Astrocyte (in vitro differentiated cells and primary cell): ENCODE data around the gene XYLB. TPM values are rescaled to one million over a fixed set of nuclear protein-coding genes. Genes with fewer than 3 reads are reported as not detected.
"Not testable (repeated sequence)": the region's sequence is repeated elsewhere in the genome, so short reads cannot be mapped to it uniquely, and the experiment has no call there.

ENCODE experiments used
- DNase-seq: peaks from one replicate; pipeline ENCODE4 v3.0.0-alpha.2; 2010; ENCODE audit warnings: low read depth
- FAIRE-seq: peaks from 2 replicates; lab custom pipeline; 2011; peaks lifted over from hg19 to GRCh38; lab: Jason Lieb, UNC
- H2AFZ ChIP-seq: 2 replicates; pipeline ENCODE4 v1.6.0; 2012; ENCODE audit warnings: low read depth, low read length, inconsistent platforms
- H3K27ac ChIP-seq: 2 replicates; pipeline ENCODE4 v1.5.1; 2011; ENCODE audit warnings: low read depth, low read length, inconsistent platforms
- H3K27me3 ChIP-seq: 2 replicates; pipeline ENCODE4 v1.6.0; 2011; ENCODE audit warnings: low read length, inconsistent platforms; ENCODE audit not compliant: insufficient read depth
- H3K36me3 ChIP-seq: 2 replicates; pipeline ENCODE4 v1.5.1; 2011; ENCODE audit warnings: low read length, inconsistent platforms; ENCODE audit not compliant: insufficient read depth
- H3K4me1 ChIP-seq: 2 replicates; pipeline ENCODE4 v1.5.1; 2011; ENCODE audit warnings: low read length, inconsistent platforms; ENCODE audit not compliant: insufficient read depth
- H3K4me2 ChIP-seq: 2 replicates; pipeline ENCODE4 v1.6.0; 2012; ENCODE audit warnings: low read length, inconsistent platforms
- H3K4me3 ChIP-seq: 2 replicates; pipeline ENCODE4 v1.5.1; 2011; ENCODE audit warnings: low read depth, mild to moderate bottlenecking, low read length, inconsistent platforms; ENCODE audit not compliant: insufficient read depth
- H3K79me2 ChIP-seq: 2 replicates; pipeline ENCODE4 v1.6.0; 2012; ENCODE audit warnings: mild to moderate bottlenecking, low read length, inconsistent platforms; ENCODE audit not compliant: insufficient read depth
- H3K9ac ChIP-seq: 2 replicates; pipeline ENCODE4 v1.6.0; 2012; ENCODE audit warnings: mild to moderate bottlenecking, low read length, inconsistent platforms
- H3K9me3 ChIP-seq: 2 replicates; pipeline ENCODE4 v1.5.1; 2012; ENCODE audit warnings: low read depth, mild to moderate bottlenecking, low read length, inconsistent platforms; ENCODE audit not compliant: insufficient read depth
- H4K20me1 ChIP-seq: 2 replicates; pipeline ENCODE4 v1.6.0; 2012; ENCODE audit warnings: low read length, inconsistent platforms; ENCODE audit not compliant: insufficient read depth
- H3K27ac Mint-ChIP-seq: one replicate; pipeline ENCODE4 v1.8.0; 2021; ENCODE audit warnings: mild to moderate bottlenecking, mixed read lengths; ENCODE audit not compliant: unreplicated experiment
- H3K27me3 Mint-ChIP-seq: one replicate; pipeline ENCODE4 v1.8.0; 2021; ENCODE audit warnings: low read depth, mixed read lengths; ENCODE audit not compliant: unreplicated experiment
- H3K36me3 Mint-ChIP-seq: one replicate; pipeline ENCODE4 v1.8.0; 2021; ENCODE audit warnings: low read depth, mixed read lengths; ENCODE audit not compliant: unreplicated experiment
- H3K4me1 Mint-ChIP-seq: one replicate; pipeline ENCODE4 v1.8.0; 2021; ENCODE audit warnings: low read depth, mixed read lengths; ENCODE audit not compliant: unreplicated experiment
- H3K4me3 Mint-ChIP-seq: one replicate; pipeline ENCODE4 v1.8.0; 2021; ENCODE audit warnings: mild to moderate bottlenecking, moderate library complexity, mixed read lengths; ENCODE audit not compliant: unreplicated experiment
- H3K9me3 Mint-ChIP-seq: one replicate; pipeline ENCODE4 v1.8.0; 2021; ENCODE audit warnings: mild to moderate bottlenecking, mixed read lengths; ENCODE audit not compliant: unreplicated experiment
- CTCF ChIP-seq: IDR thresholded peaks from 2 replicates; pipeline ENCODE4 v1.5.1; 2011; ENCODE audit warnings: low read depth, mild to moderate bottlenecking, inconsistent platforms, low read length, moderate library complexity; ENCODE audit not compliant: insufficient read depth
- EZH2 ChIP-seq: IDR thresholded peaks from 2 replicates; pipeline ENCODE4 v1.6.1; 2012; ENCODE audit warnings: mild to moderate bottlenecking, low read length, inconsistent platforms; ENCODE audit not compliant: insufficient read depth
- total RNA-seq: library from RNA; stranded (reverse); gene quantifications from 2 replicates; pipeline ENCODE4 v1.2.1, GENCODE V29; 2021

Gene XYLB
- total RNA-seq, 1 donor from 2014 or later = 2.3 TPM

- not testable (repeated sequence) for H2AFZ ChIP-seq, H3K4me2 ChIP-seq, FAIRE-seq, H3K4me1 ChIP-seq, DNase-seq, H3K36me3 ChIP-seq, H3K27me3 ChIP-seq, H3K9ac ChIP-seq, H3K79me2 ChIP-seq, H3K27ac Mint-ChIP-seq, H3K4me3 Mint-ChIP-seq, H3K4me3 ChIP-seq, H3K27me3 Mint-ChIP-seq, H3K9me3 ChIP-seq, H4K20me1 ChIP-seq, H3K4me1 Mint-ChIP-seq, H3K36me3 Mint-ChIP-seq, H3K27ac ChIP-seq
- H3K9me3 Mint-ChIP-seq = peaks cover 14% of the 10 kb centered on the region
These were observed 96.6 kb downstream of the XYLB start for GRCh38 chr3:38443205-38443604.

DNA sequence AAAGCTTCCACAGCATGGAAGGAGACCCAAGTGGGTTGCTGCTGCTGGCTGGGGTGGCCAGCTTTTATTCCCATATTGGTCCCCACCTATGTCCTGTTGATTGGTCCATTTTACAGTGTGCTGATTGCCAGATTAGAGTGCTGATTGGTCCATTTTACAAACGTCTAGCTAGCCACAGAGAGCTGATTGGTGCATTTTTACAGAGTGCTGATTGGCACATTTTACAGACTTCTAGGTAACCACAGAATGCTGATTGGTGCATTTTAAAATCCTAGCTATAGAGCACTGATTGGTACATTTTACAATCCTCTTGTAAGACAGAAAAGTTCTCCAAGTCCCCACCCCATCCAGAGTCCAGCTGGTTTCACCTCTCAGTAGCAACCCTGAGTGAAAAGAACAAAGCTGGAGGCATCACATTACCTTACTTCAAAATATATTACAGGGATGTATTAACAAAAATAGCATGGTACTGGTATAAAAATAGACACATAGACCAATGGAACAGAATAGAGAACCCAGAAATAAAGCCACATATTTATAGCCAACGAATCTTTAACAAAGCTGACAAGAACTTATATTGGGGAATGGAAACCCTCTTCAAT is 99.6 kb downstream of the XYLB start:
- no peaks in the 10 kb centered on the region for H3K27me3 ChIP-seq
- no peak overlapping the region for H3K4me3 ChIP-seq
- H3K9me3 ChIP-seq = no peaks in the 10 kb centered on the region
- H3K36me3 ChIP-seq = no peaks in the 10 kb centered on the region
- no peak overlapping the region for H3K4me2 ChIP-seq
- H3K4me1 ChIP-seq = no peaks in the 10 kb centered on the region
- H3K4me3 Mint-ChIP-seq = no peak overlapping the region
- peaks cover 5% of the 10 kb centered on the region for H3K9me3 Mint-ChIP-seq
- H3K4me1 Mint-ChIP-seq = no peaks in the 10 kb centered on the region
- H3K79me2 ChIP-seq = no peaks in the 10 kb centered on the region
- DNase-seq (no peak), FAIRE-seq (no peak)
- no peak for TF ChIP-seq EZH2
- no peak for TF ChIP-seq CTCF
- H4K20me1 ChIP-seq = no peaks in the 10 kb centered on the region
- H2AFZ ChIP-seq = no peak overlapping the region
- no peaks in the 10 kb centered on the region for H3K36me3 Mint-ChIP-seq
- H3K9ac ChIP-seq = no peak overlapping the region
- peaks cover 5% of the 10 kb centered on the region for H3K27me3 Mint-ChIP-seq
- H3K27ac ChIP-seq = no peak overlapping the region
- H3K27ac Mint-ChIP-seq = no peak overlapping the region

GRCh38 chr3:38446812-38447211 is 100.2 kb downstream of the XYLB start:
- Histone ChIP-seq H3K27me3 (no peaks in the 10 kb centered on the region), H3K9me3 (no peaks in the 10 kb centered on the region), H3K36me3 (no peaks in the 10 kb centered on the region), H3K9ac (no peak overlapping the region), H3K27ac (no peak overlapping the region), H3K79me2 (no peaks in the 10 kb centered on the region), H3K4me1 (no peaks in the 10 kb centered on the region), H2AFZ (no peak overlapping the region), H3K4me3 (no peak overlapping the region), H4K20me1 (no peaks in the 10 kb centered on the region), H3K4me2 (no peak overlapping the region)
- Mint-ChIP-seq H3K4me3 (no peak overlapping the region), H3K9me3 (peaks cover 5% of the 10 kb centered on the region), H3K27ac (no peak overlapping the region), H3K27me3 (peaks cover 5% of the 10 kb centered on the region), H3K4me1 (no peaks in the 10 kb centered on the region), H3K36me3 (no peaks in the 10 kb centered on the region)
- TF ChIP-seq EZH2 (no peak), CTCF (no peak)
- no peak for DNase-seq
- no peak for FAIRE-seq
